Fibroblast of peridontal ligament (primary cell): ENCODE results near the gene IL1RL2.
A peak's percentile ranks its signal among the peaks of the same experiment; 100 is the strongest.

Source experiments
- DNase-seq: peaks from one replicate; pipeline ENCODE4 v3.0.0-alpha.2; 2010; ENCODE audit errors: extremely low read depth

The IL1RL2 gene

GRCh38 chr2:102158011-102158755, 28.6 kb upstream of the IL1RL2 start:
- no peak for DNase-seq

- peak; percentile 26 for DNase-seq
These were observed 27.5 kb upstream of the IL1RL2 start for GRCh38 chr2:102159295-102159694.

GRCh38 chr2:102166189-102166845, 20.5 kb upstream of the IL1RL2 start:
- DNase-seq, result peak; percentile 83

GRCh38 chr2:102168026-102168771, 18.6 kb upstream of the IL1RL2 start:
- DNase-seq, result no peak

GRCh38 chr2:102171946-102172345, 14.9 kb upstream of the IL1RL2 start:
- DNase-seq, result no peak

GRCh38 chr2:102172745-102173144, 14.1 kb upstream of the IL1RL2 start:
- DNase-seq, result no peak

- no peak for DNase-seq
These were observed 10.7 kb upstream of the IL1RL2 start for GRCh38 chr2:102176172-102176571.

- no peak for DNase-seq
These were observed 8.9 kb upstream of the IL1RL2 start for GRCh38 chr2:102177814-102178478.

- DNase-seq, result no peak
These were observed 7.8 kb upstream of the IL1RL2 start for GRCh38 chr2:102179061-102179460.

- no peak for DNase-seq
These were observed 6.8 kb upstream of the IL1RL2 start for GRCh38 chr2:102179788-102180686.

- DNase-seq, result no peak
These were observed 6.2 kb upstream of the IL1RL2 start for GRCh38 chr2:102180687-102180999.

GRCh38 chr2:102181376-102181775, 5.4 kb upstream of the IL1RL2 start:
- no peak for DNase-seq

GRCh38 chr2:102181919-102182635, 4.7 kb upstream of the IL1RL2 start:
- DNase-seq, result no peak

GRCh38 chr2:102184018-102184417, 2.8 kb upstream of the IL1RL2 start:
- no peak for DNase-seq

GRCh38 chr2:102184568-102184967, 2.3 kb upstream of the IL1RL2 start:
- DNase-seq, result no peak

- DNase-seq, result peak; percentile 42
These were observed 1.5 kb upstream of the IL1RL2 start for GRCh38 chr2:102185347-102185746.

GRCh38 chr2:102187496-102188150, 800 bp downstream of the IL1RL2 start:
- peak; percentile 34 for DNase-seq

- DNase-seq, result no peak
These were observed 3.7 kb downstream of the IL1RL2 start for GRCh38 chr2:102190430-102191107.

GRCh38 chr2:102191501-102191900, 4.7 kb downstream of the IL1RL2 start:
- DNase-seq, result no peak

GRCh38 chr2:102193074-102193473, 6.3 kb downstream of the IL1RL2 start:
- DNase-seq, result peak; percentile 7
